ENCODE data around the gene CYTH3. TPM values are rescaled to one million over a fixed set of nuclear protein-coding genes. Genes with fewer than 3 reads are reported as not detected.

Gene CYTH3
- total RNA-seq, 1 experiment from 2014 or later, result 16.7 TPM

DNA sequence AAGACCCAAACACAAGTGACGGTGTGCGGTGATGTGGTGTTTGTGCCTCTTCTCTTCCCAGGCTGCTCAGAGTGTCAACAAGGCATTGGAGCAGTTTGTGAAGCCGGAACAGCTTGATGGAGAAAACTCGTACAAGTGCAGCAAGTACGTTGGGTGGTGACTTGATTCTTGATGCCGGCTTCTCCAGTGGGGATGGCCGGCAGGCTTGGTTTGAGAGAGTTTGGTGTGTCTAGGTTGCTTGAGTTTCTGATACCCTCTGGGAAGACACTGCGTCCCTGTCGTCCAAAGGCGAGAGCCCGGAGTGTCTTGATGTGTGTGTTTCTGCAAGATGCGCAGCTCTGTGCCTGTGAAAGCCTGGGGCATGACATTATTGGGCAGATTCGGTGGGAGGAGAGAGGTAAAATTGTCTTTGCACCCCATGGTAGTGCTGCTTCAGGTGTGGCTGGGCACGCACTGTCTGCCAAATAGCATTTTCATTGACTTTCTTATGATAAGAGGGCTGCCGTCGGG is 129.5 kb downstream of the CYTH3 start:
- Histone ChIP-seq H3K9ac (ENCODE audit: low read length) (no peak overlapping the region), H2AFZ (ENCODE audit: low read depth, low read length, poor library complexity, severe bottlenecking) (no peak overlapping the region), H3K27me3 (ENCODE audit: insufficient read depth, low read length) (no peaks in the 10 kb centered on the region), H3K4me1 (ENCODE audit: control insufficient read depth in 1 of 2, insufficient read depth in 2 of 2, low read length in 2 of 2) (no peaks in the 10 kb centered on the region), H3K9me3 (ENCODE audit: control insufficient read depth in 1 of 2, insufficient read depth in 1 of 2, low read depth in 1 of 2, low read length in 2 of 2) (no peaks in the 10 kb centered on the region), H3K4me3 (replicated peaks in 1 of 2; ENCODE audit: low read depth in 1 of 2, low read length in 2 of 2) (no peak overlapping the region), H3K36me3 (ENCODE audit: control insufficient read depth in 1 of 2, insufficient read depth in 2 of 2, low read length in 2 of 2) (peaks cover 25 to 50% of the 10 kb centered on the region in 2 experiments), H3K27ac (ENCODE audit: low read depth, low read length) (no peak overlapping the region), H4K20me1 (ENCODE audit: insufficient read depth) (peaks cover 5% of the 10 kb centered on the region; the same call in 1 of the 2 replicates), H3K79me2 (ENCODE audit: insufficient read depth, low read length) (no peaks in the 10 kb centered on the region; the same call in 1 of the 2 replicates), H3K9me2 (ENCODE audit: insufficient read depth) (no peaks in the 10 kb centered on the region), H3K4me2 (ENCODE audit: low read length) (no peak overlapping the region)
- ChIA-PET POLR2A (no interaction called here), RAD21 (ENCODE audit: low non-redundant PET in 1 of 2, low total read pairs in 2 of 2, uncharacterized antibody in 2 of 2, unreplicated experiment in 2 of 2) (no interaction called here), CTCF (no interaction called here)
- DNase-seq (ENCODE audit: low read depth, low spot score) (no peak), ATAC-seq (no peak)
- intact Hi-C loops (cut with micrococcal nuclease), result no loop called here
- no peak for TF ChIP-seq POLR2A (IDR thresholded peaks at IDR 0.05; ENCODE audit: borderline replicate concordance, extremely low read depth, insufficient read depth, insufficient read length)
- TF ChIP-seq EGR1 (IDR thresholded peaks at IDR 0.05; ENCODE audit: low read depth), result no peak
- TF ChIP-seq CBX3 (IDR thresholded peaks at IDR 0.05; ENCODE audit: low read depth), result no peak
- TF ChIP-seq ZFX (IDR thresholded peaks at IDR 0.05), result no peak
- TF ChIP-seq JUND (IDR thresholded peaks at IDR 0.05), result no peak
- no peak for TF ChIP-seq YY1 (IDR thresholded peaks at IDR 0.05; ENCODE audit: extremely low read depth, insufficient replicate concordance, low read depth, low read length)
- no peak for TF ChIP-seq EZH2phosphoT487 (IDR thresholded peaks at IDR 0.05; ENCODE audit: borderline replicate concordance)
- TF ChIP-seq FOSL1 (IDR thresholded peaks at IDR 0.05; ENCODE audit: low read depth), result no peak
- no peak for TF ChIP-seq CEBPB (IDR thresholded peaks at IDR 0.05; ENCODE audit: low read depth)
- TF ChIP-seq POLR2AphosphoS5 (IDR thresholded peaks at IDR 0.05; ENCODE audit: low read depth, low read length), result no peak
- no peak for TF ChIP-seq SRF (IDR thresholded peaks at IDR 0.05; ENCODE audit: low read depth)
- TF ChIP-seq, protein P1, sequence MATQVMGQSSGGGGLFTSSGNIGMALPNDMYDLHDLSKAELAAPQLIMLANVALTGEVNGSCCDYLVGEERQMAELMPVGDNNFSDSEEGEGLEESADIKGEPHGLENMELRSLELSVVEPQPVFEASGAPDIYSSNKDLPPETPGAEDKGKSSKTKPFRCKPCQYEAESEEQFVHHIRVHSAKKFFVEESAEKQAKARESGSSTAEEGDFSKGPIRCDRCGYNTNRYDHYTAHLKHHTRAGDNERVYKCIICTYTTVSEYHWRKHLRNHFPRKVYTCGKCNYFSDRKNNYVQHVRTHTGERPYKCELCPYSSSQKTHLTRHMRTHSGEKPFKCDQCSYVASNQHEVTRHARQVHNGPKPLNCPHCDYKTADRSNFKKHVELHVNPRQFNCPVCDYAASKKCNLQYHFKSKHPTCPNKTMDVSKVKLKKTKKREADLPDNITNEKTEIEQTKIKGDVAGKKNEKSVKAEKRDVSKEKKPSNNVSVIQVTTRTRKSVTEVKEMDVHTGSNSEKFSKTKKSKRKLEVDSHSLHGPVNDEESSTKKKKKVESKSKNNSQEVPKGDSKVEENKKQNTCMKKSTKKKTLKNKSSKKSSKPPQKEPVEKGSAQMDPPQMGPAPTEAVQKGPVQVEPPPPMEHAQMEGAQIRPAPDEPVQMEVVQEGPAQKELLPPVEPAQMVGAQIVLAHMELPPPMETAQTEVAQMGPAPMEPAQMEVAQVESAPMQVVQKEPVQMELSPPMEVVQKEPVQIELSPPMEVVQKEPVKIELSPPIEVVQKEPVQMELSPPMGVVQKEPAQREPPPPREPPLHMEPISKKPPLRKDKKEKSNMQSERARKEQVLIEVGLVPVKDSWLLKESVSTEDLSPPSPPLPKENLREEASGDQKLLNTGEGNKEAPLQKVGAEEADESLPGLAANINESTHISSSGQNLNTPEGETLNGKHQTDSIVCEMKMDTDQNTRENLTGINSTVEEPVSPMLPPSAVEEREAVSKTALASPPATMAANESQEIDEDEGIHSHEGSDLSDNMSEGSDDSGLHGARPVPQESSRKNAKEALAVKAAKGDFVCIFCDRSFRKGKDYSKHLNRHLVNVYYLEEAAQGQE (IDR thresholded peaks at IDR 0.05; ENCODE audit: low read depth), result no peak
- TF ChIP-seq MAX (IDR thresholded peaks at IDR 0.05), result no peak
- TF ChIP-seq TCF7L2 (IDR thresholded peaks at IDR 0.05; ENCODE audit: borderline replicate concordance, extremely low read depth, insufficient read depth, insufficient read length), result no peak
- no peak for TF ChIP-seq ELF1 (IDR thresholded peaks at IDR 0.05; ENCODE audit: borderline replicate concordance, low read depth)
- TF ChIP-seq, protein P2, sequence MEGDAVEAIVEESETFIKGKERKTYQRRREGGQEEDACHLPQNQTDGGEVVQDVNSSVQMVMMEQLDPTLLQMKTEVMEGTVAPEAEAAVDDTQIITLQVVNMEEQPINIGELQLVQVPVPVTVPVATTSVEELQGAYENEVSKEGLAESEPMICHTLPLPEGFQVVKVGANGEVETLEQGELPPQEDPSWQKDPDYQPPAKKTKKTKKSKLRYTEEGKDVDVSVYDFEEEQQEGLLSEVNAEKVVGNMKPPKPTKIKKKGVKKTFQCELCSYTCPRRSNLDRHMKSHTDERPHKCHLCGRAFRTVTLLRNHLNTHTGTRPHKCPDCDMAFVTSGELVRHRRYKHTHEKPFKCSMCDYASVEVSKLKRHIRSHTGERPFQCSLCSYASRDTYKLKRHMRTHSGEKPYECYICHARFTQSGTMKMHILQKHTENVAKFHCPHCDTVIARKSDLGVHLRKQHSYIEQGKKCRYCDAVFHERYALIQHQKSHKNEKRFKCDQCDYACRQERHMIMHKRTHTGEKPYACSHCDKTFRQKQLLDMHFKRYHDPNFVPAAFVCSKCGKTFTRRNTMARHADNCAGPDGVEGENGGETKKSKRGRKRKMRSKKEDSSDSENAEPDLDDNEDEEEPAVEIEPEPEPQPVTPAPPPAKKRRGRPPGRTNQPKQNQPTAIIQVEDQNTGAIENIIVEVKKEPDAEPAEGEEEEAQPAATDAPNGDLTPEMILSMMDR (IDR thresholded peaks at IDR 0.05 in 2 of 3, conservative IDR thresholded peaks at IDR 0.05 in 1 of 3; ENCODE audit: borderline replicate concordance in 1 of 3, insufficient read depth in 1 of 3, low read depth in 2 of 3, low read length in 2 of 3), result no peak
- BruUV-seq (replicated peaks), result no TSS peak
